Endothelial cell of umbilical vein (primary cell): ENCODE data around the gene TTC21A. TPM values are rescaled to one million over a fixed set of nuclear protein-coding genes. Genes with fewer than 3 reads are reported as not detected.

Experiments
- BruUV-seq: library from RNA; stranded (reverse); fragments of 400-500 nt; replicated peaks from 2 replicates; lab custom pipeline; 2021; lab: Mats Ljungman, UMichigan
- CTCF ChIA-PET: fragments of 300-600, 350-600 bp; sonication (Branson Sonifier 250); formaldehyde crosslinking; loops from one replicate; lab custom pipeline; 2021; ENCODE audit warnings: antibody characterized with exemption, inconsistent platforms; lab: Charles Lee
- POLR2A ChIA-PET: fragments of 300-600, 350-600 bp; sonication (Branson Sonifier 250); formaldehyde crosslinking; loops from one replicate; lab custom pipeline; 2021; ENCODE audit warnings: antibody characterized with exemption, inconsistent platforms; lab: Charles Lee
- DNase-seq: peaks from one replicate; pipeline ENCODE4 v3.0.0-alpha.2; 2011; ENCODE audit warnings: low read depth, low spot score
- FAIRE-seq: peaks from 2 replicates; lab custom pipeline; 2011; peaks lifted over from hg19 to GRCh38; lab: Jason Lieb, UNC
- H2AFZ ChIP-seq: 2 replicates; pipeline ENCODE4 v1.6.0; 2012; ENCODE audit warnings: low read depth, low read length, control low read depth, inconsistent platforms
- H3K27ac ChIP-seq: 2 replicates; pipeline ENCODE4 v1.5.1; 2011; ENCODE audit warnings: low read depth, mild to moderate bottlenecking, control low read depth, low read length, moderate library complexity; ENCODE audit not compliant: insufficient read depth
- H3K27me3 ChIP-seq, 2 experiments: 2 replicates each; pipeline versions ENCODE4 v1.6.0 to v1.6.1; 2011; ENCODE audit warnings: low read length in 2 of 2, mixed read lengths in 1 of 2; ENCODE audit not compliant: control insufficient read depth in 2 of 2, insufficient read depth in 2 of 2
- H3K36me3 ChIP-seq, 2 experiments: 2 replicates in 1 of 2; 3 replicates in 1 of 2; pipeline ENCODE4 v1.5.1; 2011; ENCODE audit warnings: low read length in 2 of 2, mild to moderate bottlenecking in 1 of 2, moderate library complexity in 1 of 2; ENCODE audit not compliant: control insufficient read depth in 2 of 2, insufficient read depth in 2 of 2; ENCODE audit errors: extremely low read depth in 1 of 2
- H3K4me1 ChIP-seq: 3 replicates; pipeline ENCODE4 v1.5.1; 2011; ENCODE audit warnings: mild to moderate bottlenecking, low read length; ENCODE audit not compliant: control insufficient read depth, insufficient read depth; ENCODE audit errors: extremely low read depth
- H3K4me2 ChIP-seq: 2 replicates; pipeline ENCODE4 v1.6.1; 2011; ENCODE audit warnings: low read length, control low read depth, mixed read lengths; ENCODE audit not compliant: insufficient read depth
- H3K4me3 ChIP-seq, 3 experiments: fragments of 200-600 bp in 1 of 3; sonication (generic), shearing (Covaris generic) in 1 of 3; replicated peaks in 1 of 3; 2 replicates each; pipeline ENCODE4 v1.5.1; 2011 to 2016; ENCODE audit warnings: control low read depth in 3 of 3, low read length in 3 of 3, mild to moderate bottlenecking in 2 of 3, inconsistent platforms in 1 of 3, low read depth in 1 of 3, moderate library complexity in 1 of 3; ENCODE audit not compliant: insufficient read depth in 1 of 3
- H3K79me2 ChIP-seq: 2 replicates; pipeline ENCODE4 v1.6.0; 2012; ENCODE audit warnings: low read length, inconsistent platforms; ENCODE audit not compliant: control insufficient read depth, insufficient read depth
- H3K9ac ChIP-seq: replicated peaks from 2 replicates; pipeline ENCODE3; 2011; ENCODE audit warnings: low read length, control low read depth; ENCODE audit not compliant: insufficient read depth; ENCODE audit errors: extremely low read depth
- H3K9me1 ChIP-seq: replicated peaks from 3 replicates; pipeline ENCODE4 v1.6.0; 2011; ENCODE audit warnings: mild to moderate bottlenecking, low read length; ENCODE audit not compliant: control insufficient read depth, insufficient read depth; ENCODE audit errors: extremely low read depth
- H3K9me3 ChIP-seq: replicated peaks from 2 replicates; pipeline ENCODE4 v1.5.1; 2012; ENCODE audit warnings: low read length, inconsistent platforms; ENCODE audit not compliant: control insufficient read depth, insufficient read depth
- H4K20me1 ChIP-seq: replicated peaks from 2 replicates; pipeline ENCODE3; 2011; ENCODE audit warnings: mild to moderate bottlenecking, low read length; ENCODE audit not compliant: control insufficient read depth, insufficient read depth; ENCODE audit errors: extremely low read depth
- EZH2 ChIP-seq: IDR thresholded peaks from 2 replicates; pipeline ENCODE4 v1.6.1; 2012; ENCODE audit warnings: borderline replicate concordance, low read depth, mild to moderate bottlenecking, moderate library complexity, low read length, inconsistent platforms; ENCODE audit not compliant: severe bottlenecking
- FOS ChIP-seq: IDR thresholded peaks from 2 replicates; pipeline ENCODE4 v1.6.1; 2011; ENCODE audit warnings: mild to moderate bottlenecking, low read length, moderate library complexity, borderline replicate concordance; ENCODE audit not compliant: insufficient read depth
- GATA2 ChIP-seq: IDR thresholded peaks from 2 replicates; pipeline ENCODE4 v1.7.0; 2011; ENCODE audit warnings: low read depth, mild to moderate bottlenecking, moderate library complexity, mixed read lengths, low read length; ENCODE audit not compliant: insufficient read length, insufficient read depth
- JUN ChIP-seq: IDR thresholded peaks from 2 replicates; pipeline ENCODE4 v1.6.1; 2011; ENCODE audit warnings: borderline replicate concordance, low read depth; ENCODE audit not compliant: insufficient read length, insufficient read depth
- MYC ChIP-seq: IDR thresholded peaks from one replicate; pipeline ENCODE4 v1.6.1; 2011; ENCODE audit warnings: mild to moderate bottlenecking, low read depth, low read length
- POLR2A ChIP-seq: IDR thresholded peaks from 2 replicates; pipeline ENCODE4 v1.6.1; 2012; ENCODE audit warnings: low read depth, mild to moderate bottlenecking, control low read depth, low read length
- POLR2AphosphoS5 ChIP-seq: IDR thresholded peaks from 2 replicates; pipeline ENCODE4 v1.6.1; 2012; ENCODE audit warnings: low read depth, mild to moderate bottlenecking, control low read depth, low read length, moderate library complexity; ENCODE audit not compliant: insufficient read depth
- dilution Hi-C: fragments of 300-500 bp; cut with MboI; formaldehyde crosslinking; loops from one replicate; pipeline ENCODE4 v1.15.0; 2019; ENCODE audit warnings: low sequenced_read_pairs; ENCODE audit not compliant: extremely low pct_ligation_motif_present
- intact Hi-C: fragments of 100-400 bp; cut with micrococcal nuclease; formaldehyde crosslinking; loops from one replicate; pipeline ENCODE4 v1.10.0; 2022
- polyA plus RNA-seq, 4 experiments: library from polyadenylated mRNA; depleted of rRNA in 3 of 4; stranded (reverse) in 3 of 4; unstranded in 1 of 4; fragments of >200 nt; gene quantifications; 2 replicates each; pipeline versions ENCODE4 v1.2.1 to v1.2.3, GENCODE V29; 2011 to 2012; ENCODE audit warnings: missing spikeins in 1 of 4
- total RNA-seq: library from RNA; stranded (reverse); gene quantifications from 2 replicates; pipeline ENCODE4 v1.2.3, GENCODE V29; 2021
- TF ChIP-seq, protein P1 (sequence below): IDR thresholded peaks from 2 replicates; pipeline ENCODE4 v1.6.1; 2011; ENCODE audit not compliant: insufficient read depth, insufficient read length
- TF ChIP-seq, protein P2 (sequence below), 2 donors: IDR thresholded peaks; 1 replicate in 1 of 2; 2 replicates in 1 of 2; pipeline ENCODE4 v1.5.1; 2011; ENCODE audit warnings: low read length in 2 of 2, mild to moderate bottlenecking in 2 of 2, moderate library complexity in 2 of 2, control low read depth in 1 of 2, inconsistent platforms in 1 of 2, low read depth in 1 of 2; ENCODE audit not compliant: insufficient read depth in 1 of 2; ENCODE audit errors: extremely low read depth in 1 of 2

TTC21A gene
- total and polyA plus RNA-seq, 2 donors (not counting 3 experiments of a cell fraction or from before 2014, with no cell fraction given): 4.7 to 7.8 TPM

DNA sequence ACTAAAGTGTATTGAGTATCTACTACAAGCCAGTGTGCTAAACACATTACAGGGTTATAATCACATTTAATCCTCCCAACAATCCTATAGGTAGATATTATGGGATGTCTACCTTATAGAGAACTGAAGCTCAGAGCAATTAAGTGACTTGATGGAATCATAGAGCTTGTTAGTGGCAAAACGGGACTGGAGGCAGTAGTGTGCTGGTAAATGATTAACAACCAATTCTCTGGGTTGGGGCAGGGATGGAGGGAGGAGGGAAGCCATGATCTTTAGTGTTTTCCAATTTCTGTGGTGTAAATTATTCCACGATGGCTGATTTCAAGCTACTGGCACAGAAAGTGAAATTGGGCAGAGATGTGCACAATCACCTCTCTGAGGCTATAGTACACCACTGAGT is 64.4 kb downstream of the TTC21A start:
- TF ChIP-seq, protein P1, sequence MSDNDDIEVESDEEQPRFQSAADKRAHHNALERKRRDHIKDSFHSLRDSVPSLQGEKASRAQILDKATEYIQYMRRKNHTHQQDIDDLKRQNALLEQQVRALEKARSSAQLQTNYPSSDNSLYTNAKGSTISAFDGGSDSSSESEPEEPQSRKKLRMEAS: no peak
- TF ChIP-seq JUN (no peak), FOS (no peak)
- POLR2A ChIA-PET: no interaction called here
- FAIRE-seq: no peak

DNA sequence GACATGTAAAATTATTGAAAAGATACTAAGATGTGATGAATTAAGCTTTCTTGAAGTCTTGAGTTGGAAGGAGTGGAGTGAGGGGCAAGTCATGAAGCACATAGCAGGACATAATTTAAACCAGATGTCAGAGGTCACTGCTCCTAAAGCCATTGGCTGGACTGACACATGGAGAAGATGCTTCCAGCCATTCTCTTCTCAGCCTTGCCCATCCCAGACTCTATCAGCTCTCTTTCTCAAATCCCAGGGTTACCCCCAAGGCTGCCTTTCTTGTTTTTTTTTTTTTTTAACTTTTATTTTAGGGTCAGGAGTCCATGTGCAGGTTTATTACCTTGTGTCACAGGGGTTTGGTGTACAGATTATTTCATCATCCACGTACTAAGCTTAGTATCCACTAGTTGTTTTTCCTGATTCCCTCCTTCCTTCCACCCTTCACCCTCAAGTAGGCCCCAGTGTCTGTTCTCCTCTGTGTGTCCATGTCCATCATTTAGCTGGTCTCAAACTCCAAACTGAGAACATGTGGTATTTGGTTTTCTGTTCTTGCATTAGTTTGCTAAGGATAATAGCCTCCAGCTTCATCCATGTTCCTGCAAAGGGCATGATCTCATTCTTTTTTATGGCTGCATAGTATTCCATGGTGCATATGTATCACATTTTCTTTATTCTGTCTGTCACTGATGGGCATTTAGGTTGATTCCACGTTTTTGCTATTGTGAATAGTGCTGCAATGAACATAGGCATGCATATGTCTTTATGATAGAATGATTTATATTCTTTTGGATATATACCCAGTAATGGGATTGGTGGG is 66.0 kb downstream of the TTC21A start:
- no peak overlapping the region for H3K4me3 ChIP-seq
- no peaks in the 10 kb centered on the region for H3K9me3 ChIP-seq
- intact Hi-C loops (no loop called here), dilution Hi-C loops (no loop called here)
- no peaks in the 10 kb centered on the region for H3K27me3 ChIP-seq
- H3K27ac ChIP-seq: no peak overlapping the region
- H3K4me1 ChIP-seq: peaks cover 14% of the 10 kb centered on the region
- no peak for DNase-seq
- no peaks in the 10 kb centered on the region for H3K9me1 ChIP-seq
- TF ChIP-seq POLR2AphosphoS5 (no peak), FOS (no peak), MYC (no peak), JUN (no peak), EZH2 (no peak), POLR2A (no peak), GATA2 (no peak)
- TF ChIP-seq, protein P2, sequence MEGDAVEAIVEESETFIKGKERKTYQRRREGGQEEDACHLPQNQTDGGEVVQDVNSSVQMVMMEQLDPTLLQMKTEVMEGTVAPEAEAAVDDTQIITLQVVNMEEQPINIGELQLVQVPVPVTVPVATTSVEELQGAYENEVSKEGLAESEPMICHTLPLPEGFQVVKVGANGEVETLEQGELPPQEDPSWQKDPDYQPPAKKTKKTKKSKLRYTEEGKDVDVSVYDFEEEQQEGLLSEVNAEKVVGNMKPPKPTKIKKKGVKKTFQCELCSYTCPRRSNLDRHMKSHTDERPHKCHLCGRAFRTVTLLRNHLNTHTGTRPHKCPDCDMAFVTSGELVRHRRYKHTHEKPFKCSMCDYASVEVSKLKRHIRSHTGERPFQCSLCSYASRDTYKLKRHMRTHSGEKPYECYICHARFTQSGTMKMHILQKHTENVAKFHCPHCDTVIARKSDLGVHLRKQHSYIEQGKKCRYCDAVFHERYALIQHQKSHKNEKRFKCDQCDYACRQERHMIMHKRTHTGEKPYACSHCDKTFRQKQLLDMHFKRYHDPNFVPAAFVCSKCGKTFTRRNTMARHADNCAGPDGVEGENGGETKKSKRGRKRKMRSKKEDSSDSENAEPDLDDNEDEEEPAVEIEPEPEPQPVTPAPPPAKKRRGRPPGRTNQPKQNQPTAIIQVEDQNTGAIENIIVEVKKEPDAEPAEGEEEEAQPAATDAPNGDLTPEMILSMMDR (IDR thresholded peaks at IDR 0.05; ENCODE audit: extremely low read depth in 1 of 2, insufficient read depth in 1 of 2, low read depth in 1 of 2, low read length in 2 of 2): no peak
- TF ChIP-seq, protein P1: no peak
- H2AFZ ChIP-seq: no peak overlapping the region
- no TSS peak for BruUV-seq
- H3K79me2 ChIP-seq: no peaks in the 10 kb centered on the region
- no peaks in the 10 kb centered on the region for H3K36me3 ChIP-seq
- no peak overlapping the region for H3K9ac ChIP-seq
- no peak overlapping the region for H3K4me2 ChIP-seq
- ChIA-PET POLR2A (no interaction called here), CTCF (interaction anchor here (1.6 to 2.6 kb wide), 2 partner anchors 16 to 118 kb away, joined by 6 to 10 read pairs; no protein-coding TSS in a partner anchor)
- FAIRE-seq: no peak
- H4K20me1 ChIP-seq: no peaks in the 10 kb centered on the region

More for the DNA sequence above, 64.4 kb downstream of the TTC21A start:
- Histone ChIP-seq H3K36me3 (no peaks in the 10 kb centered on the region), H3K79me2 (no peaks in the 10 kb centered on the region), H3K9ac (no peak overlapping the region), H4K20me1 (no peaks in the 10 kb centered on the region), H2AFZ (no peak overlapping the region), H3K9me3 (no peaks in the 10 kb centered on the region), H3K9me1 (no peaks in the 10 kb centered on the region), H3K4me1 (peaks cover 15% of the 10 kb centered on the region), H3K4me3 (no peak overlapping the region), H3K27me3 (no peaks in the 10 kb centered on the region), H3K27ac (no peak overlapping the region), H3K4me2 (no peak overlapping the region)
- DNase-seq: no peak
- CTCF ChIA-PET: interaction anchor here (1.6 to 2.6 kb wide), 2 partner anchors 18 to 120 kb away, joined by 6 to 10 read pairs; no protein-coding TSS in a partner anchor
- BruUV-seq: no TSS peak
- intact Hi-C loops (no loop called here), dilution Hi-C loops (no loop called here)
